Anterior cingulate cortex (tissue), 58 donors: Measurements from ENCODE around the gene CAMTA1.

ENCODE experiments used
- DNase-seq, 58 donors: peaks; one replicate each; lab custom pipeline; 2025; lab: John Stamatoyannopoulos, UW

CAMTA1 gene

DNA sequence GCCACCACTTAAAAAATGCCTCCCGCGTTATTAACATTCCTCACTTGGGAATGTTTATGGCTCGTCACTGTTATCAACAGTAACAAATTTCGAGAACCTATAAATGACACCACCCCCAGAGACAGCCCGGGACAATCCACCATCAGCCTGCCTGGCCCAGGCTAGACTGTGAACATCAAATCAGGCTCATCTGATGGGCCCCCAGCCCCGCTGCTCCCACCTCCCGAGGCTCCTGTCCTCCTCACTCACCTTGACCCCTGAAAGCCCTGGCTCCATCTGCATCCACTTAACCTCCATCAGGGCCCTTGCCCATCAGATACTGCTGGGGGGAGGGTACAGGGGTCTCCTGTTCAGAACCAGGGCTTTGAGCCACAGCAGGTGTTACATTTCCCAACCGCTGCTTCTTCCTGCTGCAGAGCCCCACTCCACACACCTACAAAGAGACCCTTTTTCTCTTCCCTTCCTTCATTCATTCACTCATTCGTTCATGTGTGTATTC is 829.4 kb downstream of the CAMTA1 start:
- no peak for DNase-seq

DNA sequence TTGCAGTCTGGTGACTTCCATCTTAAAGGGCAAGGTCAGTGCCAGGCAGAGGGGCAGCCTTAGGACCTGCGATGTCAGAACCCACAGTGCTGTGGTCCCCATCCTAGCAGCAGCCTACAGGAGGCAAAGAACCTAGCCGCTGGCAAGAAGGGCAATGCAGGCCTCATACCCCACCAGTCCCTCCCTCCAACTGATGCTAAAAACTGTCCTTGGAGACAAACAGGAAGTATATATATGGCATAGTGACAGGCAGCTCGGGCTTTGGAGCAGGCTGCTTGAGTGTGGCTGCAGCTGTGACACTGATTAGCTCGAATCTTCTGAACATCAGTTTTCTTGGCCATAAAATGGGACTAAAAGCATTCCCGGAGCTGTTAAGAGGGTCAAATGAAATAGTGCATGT is 829.9 kb downstream of the CAMTA1 start:
- DNase-seq = no peak

DNA sequence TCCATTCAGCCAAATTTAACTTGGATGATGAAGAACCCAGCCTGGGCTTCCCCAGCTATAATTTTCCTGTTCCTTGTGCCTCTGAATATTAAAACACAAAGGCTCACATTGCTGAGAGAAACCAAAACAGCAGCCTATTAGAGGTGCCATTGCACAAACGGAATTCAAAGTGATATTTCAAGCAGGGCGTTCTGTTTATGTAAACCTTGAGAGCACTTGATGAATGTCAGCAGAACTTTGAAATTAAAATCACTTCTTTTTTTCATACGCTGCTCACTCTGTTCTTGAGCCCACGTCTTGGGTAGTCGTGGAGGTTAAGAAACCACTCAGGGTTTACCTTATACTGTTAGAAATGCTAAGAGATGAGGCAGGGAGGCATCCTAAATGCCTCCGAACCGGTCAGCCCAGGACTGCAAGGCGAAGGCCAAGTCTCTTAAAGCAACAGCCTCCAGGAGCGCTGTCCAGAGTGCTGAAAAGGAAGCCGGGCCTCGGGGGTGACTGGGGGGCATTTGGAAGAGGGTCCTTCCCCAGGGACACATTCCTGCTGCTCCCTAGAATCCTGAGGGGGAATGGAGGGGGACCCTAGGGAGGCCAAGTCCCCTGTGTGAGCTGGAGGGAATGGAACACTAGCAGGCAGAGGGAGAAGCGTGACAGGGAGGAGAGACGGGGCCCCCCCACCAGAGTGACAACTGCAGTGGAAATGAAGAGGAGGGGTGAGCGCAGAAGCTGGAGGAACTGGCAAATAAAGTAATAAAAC is 831.0 kb downstream of the CAMTA1 start:
- DNase-seq = peak in 3 of 58 donors; percentile 12 to 36 (median 15)

GRCh38 chr1:7616953-7617352 is 831.7 kb downstream of the CAMTA1 start:
- no peak for DNase-seq

DNA sequence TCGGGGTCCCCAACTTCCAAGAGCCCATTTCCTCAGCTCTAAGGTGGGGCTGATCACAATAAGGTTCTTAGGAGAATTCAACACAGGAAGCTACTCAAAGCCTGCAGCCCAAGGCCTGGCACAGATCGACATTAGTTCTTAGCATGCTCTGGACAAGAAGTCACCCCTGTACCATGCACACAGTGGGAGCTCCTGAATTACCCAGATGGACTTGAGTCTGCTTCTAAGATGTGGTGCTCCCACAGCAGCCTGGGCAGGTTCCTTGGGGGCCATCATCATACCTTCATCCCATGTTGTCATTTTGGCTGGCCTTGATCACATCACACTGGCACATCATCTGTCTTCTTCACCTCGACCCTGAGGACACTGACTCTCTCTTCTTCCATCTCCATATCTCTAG is 832.6 kb downstream of the CAMTA1 start:
- no peak for DNase-seq

DNA sequence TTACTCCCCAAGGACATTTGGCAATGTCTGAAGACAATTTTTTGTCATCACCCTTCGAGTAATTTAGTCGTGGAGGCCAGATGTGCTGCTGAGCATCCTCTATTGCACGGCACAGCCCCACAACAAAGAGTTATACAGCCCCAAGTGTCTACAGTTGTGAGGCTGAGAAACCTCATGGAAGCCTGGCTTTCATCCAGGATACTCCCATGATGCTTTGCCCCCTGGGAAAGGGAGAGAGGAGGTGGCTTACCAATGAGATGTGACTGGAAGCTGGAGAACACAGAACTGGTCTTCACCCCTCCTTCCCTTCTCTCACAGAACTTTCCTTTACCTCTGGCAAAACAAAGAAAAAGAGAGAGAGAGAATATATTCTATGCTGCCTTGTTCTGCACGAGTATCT is 834.9 kb downstream of the CAMTA1 start:
- DNase-seq = peak in 5 of 58 donors; percentile 3 to 11 (median 4)

DNA sequence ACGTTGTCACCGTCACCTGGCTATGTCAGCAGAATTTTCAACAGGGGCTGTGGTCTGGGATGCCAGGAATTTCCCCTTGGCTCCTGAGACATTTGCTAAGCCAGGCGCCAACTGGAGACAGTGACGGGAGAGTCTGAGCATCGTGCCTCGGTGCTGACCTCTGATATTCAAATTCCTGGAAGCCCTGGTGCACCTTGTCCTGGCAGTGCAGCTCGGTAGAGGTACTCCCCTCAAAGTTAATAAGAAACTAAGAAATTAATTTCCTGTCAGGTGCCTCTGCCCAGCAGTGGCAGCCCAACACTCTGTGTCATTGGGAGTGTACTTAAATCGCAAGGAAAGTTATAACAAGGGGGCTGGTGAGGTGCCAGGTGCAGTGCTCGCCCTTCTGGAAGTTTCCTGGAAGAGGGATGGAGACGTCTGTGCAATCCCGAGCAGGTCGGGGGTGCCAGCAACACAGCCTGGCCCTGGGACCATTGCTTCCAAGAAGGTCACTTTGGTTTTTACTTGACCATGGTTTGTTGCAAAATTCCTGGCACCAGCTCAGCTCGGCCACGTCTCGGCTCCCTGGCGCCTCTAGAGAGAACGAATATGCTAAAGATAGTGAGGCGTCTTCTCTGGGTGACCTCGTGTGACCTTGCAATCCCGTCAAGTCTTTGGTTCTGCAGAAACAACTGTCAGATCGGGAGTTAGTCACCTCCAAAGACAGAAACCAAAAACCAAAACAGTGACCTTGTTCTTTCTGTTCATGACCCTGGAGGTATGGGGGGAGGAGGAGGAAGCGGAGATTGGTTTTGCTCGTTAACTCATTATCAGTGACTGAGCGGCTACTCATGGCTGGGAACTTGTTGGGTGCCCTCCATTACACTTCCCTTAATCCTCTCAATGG is 836.3 kb downstream of the CAMTA1 start:
- DNase-seq = no peak

DNA sequence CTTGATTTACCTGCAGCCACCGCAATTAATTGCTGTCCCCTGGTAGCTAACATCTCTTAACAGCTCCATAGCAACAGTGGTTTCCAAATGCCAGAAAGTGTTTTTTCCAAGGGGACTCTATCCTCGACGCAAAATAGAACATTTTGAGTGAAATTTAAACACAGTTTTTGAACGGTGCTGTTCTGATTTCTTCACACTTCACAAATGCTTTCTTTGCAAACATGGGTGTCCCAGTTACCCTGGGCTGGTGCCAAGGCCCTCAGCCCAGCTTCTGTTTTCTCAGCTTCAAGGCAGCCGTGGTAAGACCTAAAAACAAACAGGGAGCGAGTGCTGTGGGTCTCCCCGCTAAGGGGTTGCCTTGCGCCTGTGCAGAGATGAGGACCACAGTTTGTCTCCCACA is 838.6 kb downstream of the CAMTA1 start:
- peak in 44 of 58 donors; percentile 7 to 85 (median 40) for DNase-seq

- peak in 1 of 58 donors; percentile 6 for DNase-seq
These were observed 839.6 kb downstream of the CAMTA1 start for GRCh38 chr1:7624791-7625355.

GRCh38 chr1:7625401-7625800 is 840.1 kb downstream of the CAMTA1 start:
- no peak for DNase-seq

GRCh38 chr1:7628273-7628672 is 843.0 kb downstream of the CAMTA1 start:
- DNase-seq = no peak

DNA sequence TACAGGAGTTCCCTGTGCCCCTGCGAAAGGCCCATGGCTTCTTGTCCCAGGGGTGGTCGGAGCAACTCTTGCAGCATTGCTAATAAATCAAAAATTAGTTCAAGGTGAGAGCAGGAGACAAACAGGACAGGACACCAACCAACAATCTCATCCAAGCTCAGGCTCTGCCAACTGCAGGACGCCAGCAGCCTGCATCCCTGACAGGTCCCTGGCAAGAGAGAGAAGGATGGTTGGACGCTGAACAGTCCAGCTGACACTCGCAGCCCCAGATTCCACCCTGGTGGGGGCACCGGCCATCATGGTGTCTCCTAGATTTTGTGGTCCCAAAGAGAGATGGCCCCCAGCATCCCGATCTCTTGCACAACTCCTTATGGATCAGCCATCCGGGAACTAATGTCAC is 843.8 kb downstream of the CAMTA1 start:
- no peak for DNase-seq

DNA sequence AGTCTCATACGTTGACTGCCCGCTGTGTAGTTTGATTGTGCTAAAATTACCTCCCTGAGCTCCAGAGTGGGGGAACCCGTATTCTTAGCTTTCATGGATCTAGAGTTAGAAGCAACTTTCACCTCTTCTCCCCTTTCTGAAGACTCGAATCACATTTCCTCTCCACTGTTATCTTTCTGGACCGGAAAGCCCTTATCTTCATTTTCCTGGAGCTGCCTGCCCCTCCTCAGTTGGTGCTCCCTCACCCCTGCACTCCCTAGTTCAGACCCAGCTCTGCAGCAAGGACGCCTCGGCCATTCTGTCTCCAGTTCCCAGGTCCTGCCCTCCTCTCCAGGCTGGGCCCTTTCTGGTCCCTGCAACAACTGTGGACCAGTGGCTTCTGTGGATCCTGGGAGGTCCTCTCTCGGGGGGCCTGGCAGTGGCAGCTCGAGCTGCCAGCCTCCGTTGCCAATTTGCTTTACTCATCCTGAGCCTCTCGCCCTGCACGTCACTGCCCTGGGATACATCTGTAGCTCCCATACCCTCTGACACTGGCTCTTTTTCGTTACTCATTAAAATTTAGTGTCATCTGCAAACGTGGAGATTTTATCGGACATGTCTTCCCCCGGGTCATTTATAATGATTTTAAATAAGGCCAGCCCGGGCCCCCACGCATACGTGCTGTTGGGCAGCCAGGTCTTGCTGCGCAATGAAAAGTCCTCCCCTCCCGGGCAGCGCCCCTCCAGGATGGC is 844.4 kb downstream of the CAMTA1 start:
- no peak for DNase-seq

GRCh38 chr1:7630378-7630777 is 845.1 kb downstream of the CAMTA1 start:
- no peak for DNase-seq

DNA sequence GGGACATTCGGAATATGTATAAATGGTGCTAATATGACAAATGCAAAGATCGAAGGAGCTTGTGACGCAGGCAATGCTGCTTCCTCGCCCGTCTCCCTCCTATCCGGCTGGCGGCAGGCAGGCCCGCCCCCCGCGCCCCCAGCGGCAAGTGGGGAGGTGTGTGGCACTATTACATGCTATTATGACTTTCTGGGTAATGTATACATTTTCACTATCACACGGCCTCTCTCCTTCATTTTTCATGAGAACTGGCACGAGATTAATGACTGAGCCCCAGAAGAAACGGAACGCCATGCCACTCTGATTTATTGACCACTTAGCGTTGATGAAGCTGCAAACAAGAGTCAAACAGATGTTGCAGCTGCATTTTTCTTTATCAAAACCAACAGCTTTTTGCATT is 846.9 kb downstream of the CAMTA1 start:
- DNase-seq = no peak

DNA sequence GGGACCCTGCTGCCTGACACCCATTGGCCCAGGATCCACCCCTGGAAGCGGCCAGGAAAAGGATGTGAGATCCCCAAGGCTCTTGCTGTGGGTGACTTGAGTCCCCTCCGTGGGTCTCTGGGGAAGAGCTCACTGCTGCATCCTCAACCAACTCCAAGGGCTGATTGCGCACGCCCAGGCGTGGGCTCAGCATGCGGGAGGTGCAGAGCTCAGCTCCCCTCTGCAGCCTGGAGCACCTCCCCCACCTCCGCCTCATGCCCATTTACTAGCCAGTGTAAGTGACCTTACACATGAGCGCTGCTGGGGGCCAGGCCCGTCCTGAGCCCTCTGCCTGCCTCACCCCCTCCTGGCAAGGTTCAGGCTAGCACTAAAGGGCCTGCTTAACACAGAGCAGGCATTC is 847.4 kb downstream of the CAMTA1 start:
- DNase-seq = no peak

DNA sequence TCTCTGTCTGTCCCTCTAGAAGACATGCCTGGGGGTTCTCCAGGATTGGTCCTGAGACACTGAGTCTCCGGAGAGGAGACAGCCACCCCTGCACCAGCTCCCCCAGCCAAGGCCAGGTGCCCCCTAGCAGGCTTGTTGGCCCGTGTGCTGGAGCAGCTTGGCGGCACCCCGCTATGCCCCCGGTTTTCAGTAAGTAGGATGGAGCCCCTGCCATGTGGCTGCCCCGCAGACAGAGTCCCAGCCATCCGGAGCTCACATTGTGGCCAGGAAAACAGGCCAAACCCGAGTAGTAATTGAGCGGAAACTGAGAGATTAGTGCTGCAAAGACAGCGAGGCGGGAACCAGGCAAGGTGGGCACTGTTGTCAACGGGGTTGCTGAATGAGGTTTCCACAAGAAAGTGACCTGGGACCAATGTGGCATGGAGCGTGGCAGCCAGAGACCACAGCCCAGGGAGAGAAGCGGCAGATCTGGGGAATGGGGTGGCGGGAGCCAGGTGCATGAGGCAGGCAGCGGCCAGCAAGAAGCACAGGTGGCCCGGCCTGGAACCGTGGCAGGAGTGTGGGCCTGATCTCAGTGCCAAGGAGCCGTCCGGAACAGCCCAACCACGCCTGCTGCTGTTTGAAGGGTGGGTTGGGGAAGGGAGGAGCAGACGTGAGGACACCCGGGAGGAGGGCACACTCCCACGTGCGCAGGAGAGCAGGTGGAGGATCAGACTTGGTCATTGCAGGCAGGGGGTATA is 848.4 kb downstream of the CAMTA1 start:
- no peak for DNase-seq

- DNase-seq = no peak
These were observed 849.4 kb downstream of the CAMTA1 start for GRCh38 chr1:7634546-7635240.
